ENCODE results near the gene DCP1A.

The DCP1A gene

DNA sequence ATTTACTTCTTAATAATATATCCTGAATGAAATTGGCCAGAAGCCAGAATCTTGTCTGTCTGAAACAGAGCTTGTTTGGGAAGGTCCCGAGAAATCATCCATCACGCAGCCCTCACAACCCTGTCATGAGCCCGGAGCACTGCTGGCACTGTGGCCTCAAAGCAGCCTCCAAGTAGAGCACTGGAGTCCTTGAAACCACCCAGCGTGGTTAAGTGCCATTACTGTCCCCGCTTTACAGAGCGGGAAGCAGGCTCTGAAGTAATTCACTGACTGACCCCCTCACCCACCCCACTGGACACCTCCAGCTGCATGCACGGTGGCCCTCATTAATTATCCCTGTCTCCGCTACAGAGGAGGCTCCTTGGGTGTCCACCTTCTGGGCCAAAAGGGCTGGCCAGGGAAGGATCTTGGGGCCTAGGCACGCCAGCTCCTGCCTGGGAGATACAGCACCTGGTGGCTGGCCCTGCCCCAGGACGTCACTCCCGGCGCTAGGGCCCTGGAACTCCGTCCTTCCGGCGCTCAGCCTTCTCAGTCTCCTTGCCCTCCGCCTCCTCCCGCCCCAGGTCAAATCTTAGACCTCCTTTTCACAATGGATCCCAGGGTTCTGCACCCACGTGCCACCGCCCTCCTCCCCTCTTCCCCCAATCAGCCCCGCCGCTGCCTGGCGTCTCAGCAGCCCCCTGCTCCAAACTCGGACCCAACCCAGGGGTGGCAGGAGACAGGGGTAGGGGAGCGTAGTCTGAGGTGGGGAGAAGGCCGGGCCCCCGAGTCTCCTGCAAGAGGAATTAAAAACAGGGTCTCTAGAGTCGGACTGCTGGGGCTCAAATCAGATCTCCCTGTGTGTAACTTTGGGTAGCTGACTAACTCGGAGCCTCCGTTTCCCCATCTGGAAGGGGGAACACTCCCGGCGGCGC is 92.6 kb downstream of the DCP1A start:
- TF ChIP-seq NFIC (IDR thresholded peaks at IDR 0.05) (peak; percentile 34), TAF1 (IDR thresholded peaks at IDR 0.05; ENCODE audit: low read depth) (peak; percentile 16; the same call in 1 of the 2 replicates)
- TF ChIP-seq, protein P1, sequence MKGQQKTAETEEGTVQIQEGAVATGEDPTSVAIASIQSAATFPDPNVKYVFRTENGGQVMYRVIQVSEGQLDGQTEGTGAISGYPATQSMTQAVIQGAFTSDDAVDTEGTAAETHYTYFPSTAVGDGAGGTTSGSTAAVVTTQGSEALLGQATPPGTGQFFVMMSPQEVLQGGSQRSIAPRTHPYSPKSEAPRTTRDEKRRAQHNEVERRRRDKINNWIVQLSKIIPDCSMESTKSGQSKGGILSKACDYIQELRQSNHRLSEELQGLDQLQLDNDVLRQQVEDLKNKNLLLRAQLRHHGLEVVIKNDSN (IDR thresholded peaks at IDR 0.05) = peak; percentile 65
- TF ChIP-seq, protein P2, sequence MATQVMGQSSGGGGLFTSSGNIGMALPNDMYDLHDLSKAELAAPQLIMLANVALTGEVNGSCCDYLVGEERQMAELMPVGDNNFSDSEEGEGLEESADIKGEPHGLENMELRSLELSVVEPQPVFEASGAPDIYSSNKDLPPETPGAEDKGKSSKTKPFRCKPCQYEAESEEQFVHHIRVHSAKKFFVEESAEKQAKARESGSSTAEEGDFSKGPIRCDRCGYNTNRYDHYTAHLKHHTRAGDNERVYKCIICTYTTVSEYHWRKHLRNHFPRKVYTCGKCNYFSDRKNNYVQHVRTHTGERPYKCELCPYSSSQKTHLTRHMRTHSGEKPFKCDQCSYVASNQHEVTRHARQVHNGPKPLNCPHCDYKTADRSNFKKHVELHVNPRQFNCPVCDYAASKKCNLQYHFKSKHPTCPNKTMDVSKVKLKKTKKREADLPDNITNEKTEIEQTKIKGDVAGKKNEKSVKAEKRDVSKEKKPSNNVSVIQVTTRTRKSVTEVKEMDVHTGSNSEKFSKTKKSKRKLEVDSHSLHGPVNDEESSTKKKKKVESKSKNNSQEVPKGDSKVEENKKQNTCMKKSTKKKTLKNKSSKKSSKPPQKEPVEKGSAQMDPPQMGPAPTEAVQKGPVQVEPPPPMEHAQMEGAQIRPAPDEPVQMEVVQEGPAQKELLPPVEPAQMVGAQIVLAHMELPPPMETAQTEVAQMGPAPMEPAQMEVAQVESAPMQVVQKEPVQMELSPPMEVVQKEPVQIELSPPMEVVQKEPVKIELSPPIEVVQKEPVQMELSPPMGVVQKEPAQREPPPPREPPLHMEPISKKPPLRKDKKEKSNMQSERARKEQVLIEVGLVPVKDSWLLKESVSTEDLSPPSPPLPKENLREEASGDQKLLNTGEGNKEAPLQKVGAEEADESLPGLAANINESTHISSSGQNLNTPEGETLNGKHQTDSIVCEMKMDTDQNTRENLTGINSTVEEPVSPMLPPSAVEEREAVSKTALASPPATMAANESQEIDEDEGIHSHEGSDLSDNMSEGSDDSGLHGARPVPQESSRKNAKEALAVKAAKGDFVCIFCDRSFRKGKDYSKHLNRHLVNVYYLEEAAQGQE (IDR thresholded peaks at IDR 0.05; ENCODE audit: low read depth) = no peak

DNA sequence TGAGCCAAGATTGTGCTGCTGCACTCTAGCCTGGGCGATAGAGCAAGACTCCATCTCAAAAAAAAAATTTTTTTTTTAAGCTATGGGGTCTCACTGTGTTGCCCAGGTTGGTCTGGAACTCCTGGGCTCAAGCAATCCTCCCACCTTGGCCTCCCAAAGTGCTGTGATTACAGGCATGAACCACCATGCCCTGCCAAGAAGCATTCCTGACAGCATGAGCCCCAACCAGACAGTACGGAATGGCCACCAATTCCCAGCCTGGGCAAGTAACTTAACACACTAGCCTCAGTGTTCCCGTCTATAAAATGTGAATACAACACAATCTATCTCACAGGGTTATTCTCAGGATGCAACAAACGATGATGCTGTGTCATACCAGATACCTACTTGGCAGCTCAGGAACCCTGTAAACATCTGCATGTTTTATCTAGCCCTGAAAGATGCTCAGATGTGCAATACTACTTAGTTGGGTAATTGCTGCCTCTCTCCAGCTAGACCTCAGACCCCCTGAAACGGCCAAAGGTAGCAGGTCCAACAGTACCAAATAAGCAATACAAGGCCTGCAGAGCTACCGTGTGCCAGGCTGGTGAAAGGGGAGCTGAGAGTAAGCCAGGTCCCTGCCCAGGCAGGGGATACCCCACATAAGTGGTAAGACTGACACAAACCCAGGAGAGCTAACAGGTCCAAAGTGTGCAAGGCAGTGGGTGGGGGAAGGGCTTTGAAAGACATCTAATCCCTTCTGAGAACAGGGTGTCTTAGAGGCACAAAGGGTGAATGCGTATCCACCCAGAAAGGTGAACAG is 93.4 kb downstream of the DCP1A start:
- no peak for TF ChIP-seq CEBPB (IDR thresholded peaks at IDR 0.05)
- TF ChIP-seq, protein P3, sequence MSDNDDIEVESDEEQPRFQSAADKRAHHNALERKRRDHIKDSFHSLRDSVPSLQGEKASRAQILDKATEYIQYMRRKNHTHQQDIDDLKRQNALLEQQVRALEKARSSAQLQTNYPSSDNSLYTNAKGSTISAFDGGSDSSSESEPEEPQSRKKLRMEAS (IDR thresholded peaks at IDR 0.05) = no peak
- TF ChIP-seq, protein P1 (IDR thresholded peaks at IDR 0.05) = no peak
- TF ChIP-seq YY1 (IDR thresholded peaks at IDR 0.05; ENCODE audit: low read depth) = no peak
- TF ChIP-seq TCF12 (IDR thresholded peaks at IDR 0.05; ENCODE audit: low read depth) = no peak
- TF ChIP-seq CREB1 (IDR thresholded peaks at IDR 0.05; ENCODE audit: low read depth) = no peak
- no peak for TF ChIP-seq TEAD4 (IDR thresholded peaks at IDR 0.05)

DNA sequence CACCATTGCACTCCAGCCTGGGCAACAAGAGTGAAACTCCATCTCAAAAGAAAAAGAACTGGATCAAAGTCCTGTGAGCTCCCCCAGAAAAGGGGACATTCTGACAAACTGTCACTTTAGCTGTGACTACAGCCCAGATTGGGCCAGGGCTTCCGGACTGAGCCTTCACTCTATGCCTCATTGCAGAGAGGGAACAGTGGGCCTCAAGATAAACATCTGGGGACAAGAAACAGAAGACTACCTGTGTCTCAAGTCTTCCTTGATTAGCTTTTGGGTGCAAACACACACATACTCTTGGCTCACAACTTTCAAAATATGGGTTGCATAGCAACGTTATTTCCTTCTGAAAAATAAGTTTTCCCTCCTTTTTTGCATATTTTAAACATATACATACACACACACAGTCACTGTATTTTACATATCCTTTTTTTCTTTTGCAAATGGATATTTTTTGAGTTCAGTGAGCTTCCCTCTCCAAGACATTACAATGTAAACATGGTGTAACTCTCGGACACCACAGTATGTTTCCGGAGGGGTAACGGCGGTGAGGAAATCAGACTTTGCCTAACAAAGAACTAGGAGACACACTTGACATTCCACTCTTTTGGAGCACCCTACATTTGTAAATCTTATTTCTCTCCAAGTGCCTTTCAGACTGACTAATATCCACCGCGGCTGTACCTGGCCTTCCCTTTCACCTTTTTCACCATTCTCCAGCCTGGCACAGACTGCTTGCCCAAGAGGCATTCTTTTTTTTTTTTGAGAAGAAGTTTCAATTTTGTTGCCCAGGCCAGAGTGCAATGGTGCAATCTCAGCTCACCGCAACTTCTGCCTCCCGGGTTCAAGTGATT is 95.0 kb downstream of the DCP1A start:
- TF ChIP-seq ZBTB7A (IDR thresholded peaks at IDR 0.05; ENCODE audit: low read depth) (no peak), RAD21 (IDR thresholded peaks at IDR 0.05; ENCODE audit: low read depth) (no peak), TAF1 (IDR thresholded peaks at IDR 0.05; ENCODE audit: low read depth) (no peak), TCF12 (IDR thresholded peaks at IDR 0.05; ENCODE audit: low read depth) (no peak), EP300 (IDR thresholded peaks at IDR 0.05; ENCODE audit: borderline replicate concordance) (no peak), YY1 (IDR thresholded peaks at IDR 0.05; ENCODE audit: low read depth) (no peak), CREB1 (IDR thresholded peaks at IDR 0.05; ENCODE audit: low read depth) (no peak), FOXM1 (IDR thresholded peaks at IDR 0.05; ENCODE audit: borderline replicate concordance, low read depth) (no peak), NFIC (IDR thresholded peaks at IDR 0.05) (no peak), CEBPB (IDR thresholded peaks at IDR 0.05) (no peak), EGR1 (IDR thresholded peaks at IDR 0.05) (no peak), TEAD4 (IDR thresholded peaks at IDR 0.05) (no peak)
- TF ChIP-seq, protein P1 (IDR thresholded peaks at IDR 0.05) = no peak
- TF ChIP-seq, protein P2 (IDR thresholded peaks at IDR 0.05; ENCODE audit: low read depth) = no peak
- TF ChIP-seq, protein P3 (IDR thresholded peaks at IDR 0.05) = no peak

DNA sequence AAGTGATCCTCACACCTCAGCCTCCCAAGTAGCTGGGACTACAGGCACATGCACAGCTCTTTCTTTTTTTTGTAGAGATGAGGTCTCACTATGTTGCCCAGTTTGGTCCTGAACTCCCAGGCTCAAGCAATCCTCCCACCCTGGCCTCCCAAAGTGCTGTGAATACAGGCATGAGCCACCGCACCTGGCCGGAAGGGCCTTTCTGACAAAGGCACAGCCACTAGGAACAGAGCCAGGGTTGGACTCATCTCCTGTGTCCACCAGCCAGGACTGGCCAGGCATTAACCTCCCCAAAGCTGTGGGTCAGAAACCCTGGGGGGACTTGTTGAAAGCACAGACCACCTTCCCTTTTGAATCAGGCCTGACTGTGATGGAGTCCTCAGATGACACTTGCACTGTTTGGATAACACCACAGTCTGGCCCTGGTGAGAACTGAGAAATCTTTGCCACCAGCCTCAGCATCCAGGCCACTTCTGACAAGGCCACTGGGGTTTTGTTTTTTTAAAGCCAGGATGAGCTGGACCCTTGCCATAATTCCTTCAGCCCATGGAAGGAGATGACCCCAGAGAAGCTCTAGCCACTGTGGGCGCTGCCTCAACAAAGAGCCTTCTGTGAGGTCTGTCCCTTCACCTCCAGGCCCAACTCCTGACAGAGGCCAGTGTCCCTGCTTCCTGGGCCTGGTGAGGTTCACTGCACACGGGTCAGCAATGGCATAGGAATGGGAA is 96.3 kb downstream of the DCP1A start:
- TF ChIP-seq ZBTB7A (IDR thresholded peaks at IDR 0.05; ENCODE audit: low read depth) = no peak
- TF ChIP-seq NFIC (IDR thresholded peaks at IDR 0.05) = no peak
- TF ChIP-seq, protein P3 (IDR thresholded peaks at IDR 0.05) = no peak

Measured in Ishikawa (cell line).